ENCODE data around the gene HDAC6.
"Not testable (repeated sequence)": the region's sequence is repeated elsewhere in the genome, so short reads cannot be mapped to it uniquely, and the experiment has no call there.

HDAC6 gene

GRCh38 chrX:48818866-48819265 is 17.0 kb downstream of the HDAC6 start:
- Histone ChIP-seq H3K9ac (no peak overlapping the region), H3K27ac (no peak overlapping the region), H3K36me3 (peaks cover 75% of the 10 kb centered on the region), H3K27me3 (peaks cover 39% of the 10 kb centered on the region), H3K4me2 (no peak overlapping the region), H3K4me1 (no peaks in the 10 kb centered on the region), H3K9me3 (no peaks in the 10 kb centered on the region), H4K20me1 (no peaks in the 10 kb centered on the region), H3K4me3 (no peak overlapping the region)
- no peak for TF ChIP-seq Cebpa-rat (IDR thresholded peaks at IDR 0.05)

GRCh38 chrX:48819394-48819793 is 17.5 kb downstream of the HDAC6 start:
- H3K9me3 ChIP-seq, H3K27ac ChIP-seq, H4K20me1 ChIP-seq, H3K4me1 ChIP-seq, H3K9ac ChIP-seq, H3K4me3 ChIP-seq, H3K4me2 ChIP-seq: not testable (repeated sequence)
- H3K36me3 ChIP-seq: peaks cover 77% of the 10 kb centered on the region
- H3K27me3 ChIP-seq: peaks cover 38% of the 10 kb centered on the region

- peaks cover 83% of the 10 kb centered on the region for H3K36me3 ChIP-seq
- peaks cover 32% of the 10 kb centered on the region for H3K27me3 ChIP-seq
- H3K9ac ChIP-seq: no peak overlapping the region
- H3K27ac ChIP-seq: no peak overlapping the region
- H4K20me1 ChIP-seq: no peaks in the 10 kb centered on the region
- peaks cover 32% of the 10 kb centered on the region for H3K9me3 ChIP-seq
- H3K4me1 ChIP-seq: no peaks in the 10 kb centered on the region
- no peak overlapping the region for H3K4me2 ChIP-seq
- no peak overlapping the region for H3K4me3 ChIP-seq
- no peak for TF ChIP-seq Cebpa-rat (IDR thresholded peaks at IDR 0.05)
Measured at GRCh38 chrX:48823053-48823452, 21.2 kb downstream of the HDAC6 start.

- no peak overlapping the region for H3K4me2 ChIP-seq
- no peak overlapping the region for H3K4me3 ChIP-seq
- H3K9me3 ChIP-seq: peaks cover 36% of the 10 kb centered on the region
- H4K20me1 ChIP-seq: no peaks in the 10 kb centered on the region
- H3K27me3 ChIP-seq: peaks cover 32% of the 10 kb centered on the region
- H3K9ac ChIP-seq: no peak overlapping the region
- H3K27ac ChIP-seq: no peak overlapping the region
- no peaks in the 10 kb centered on the region for H3K4me1 ChIP-seq
- peaks cover 74% of the 10 kb centered on the region for H3K36me3 ChIP-seq
- TF ChIP-seq Cebpa-rat (IDR thresholded peaks at IDR 0.05): no peak
Measured at GRCh38 chrX:48824066-48824465, 22.2 kb downstream of the HDAC6 start.

GRCh38 chrX:48826135-48826875 is 24.4 kb downstream of the HDAC6 start, which contains the start of gene ERAS:
ERAS (plus strand) TSS chrX:48826513; CDS start chrX:48829124, 2,611 bp downstream.
- Histone ChIP-seq H3K36me3 (peaks cover 59% of the 10 kb centered on the region; the same call in 1 of the 2 replicates), H3K9me3 (peaks cover 41% of the 10 kb centered on the region), H3K27me3 (peaks cover 17% of the 10 kb centered on the region), H3K4me1 (no peaks in the 10 kb centered on the region), H3K4me2 (no peak within 1 kb of the TSS), H3K4me3 (no peak within 1 kb of the TSS), H3K27ac (no peak within 1 kb of the TSS), H3K9ac (no peak within 1 kb of the TSS), H4K20me1 (no peaks in the 10 kb centered on the region)
- TF ChIP-seq Cebpa-rat (IDR thresholded peaks at IDR 0.05): no peak

GRCh38 chrX:48826876-48827653 is 25.2 kb downstream of the HDAC6 start:
- Histone ChIP-seq H3K9me3 (peaks cover 48% of the 10 kb centered on the region), H4K20me1 (no peaks in the 10 kb centered on the region), H3K27me3 (peaks cover 15% of the 10 kb centered on the region), H3K27ac (no peak overlapping the region), H3K4me1 (no peaks in the 10 kb centered on the region), H3K9ac (no peak overlapping the region), H3K36me3 (peaks cover 52% of the 10 kb centered on the region; the same call in 1 of the 2 replicates), H3K4me3 (no peak overlapping the region), H3K4me2 (no peak overlapping the region)
- TF ChIP-seq Cebpa-rat (IDR thresholded peaks at IDR 0.05): no peak

- no peak overlapping the region for H3K4me3 ChIP-seq
- no peaks in the 10 kb centered on the region for H3K4me1 ChIP-seq
- TF ChIP-seq Cebpa-rat (IDR thresholded peaks at IDR 0.05): no peak
- H4K20me1 ChIP-seq: no peaks in the 10 kb centered on the region
- no peak overlapping the region for H3K4me2 ChIP-seq
- H3K27ac ChIP-seq: no peak overlapping the region
- peaks cover 49% of the 10 kb centered on the region for H3K9me3 ChIP-seq
- no peak overlapping the region for H3K9ac ChIP-seq
- peaks cover 46% of the 10 kb centered on the region; the same call in 1 of the 2 replicates for H3K36me3 ChIP-seq
- H3K27me3 ChIP-seq: peaks cover 10% of the 10 kb centered on the region; the same call in 1 of the 2 replicates
Measured at GRCh38 chrX:48827654-48827968, 25.7 kb downstream of the HDAC6 start.

- no peaks in the 10 kb centered on the region for H3K4me1 ChIP-seq
- H3K9ac ChIP-seq: no peak overlapping the region
- no peak overlapping the region for H3K4me2 ChIP-seq
- peaks cover 13% of the 10 kb centered on the region for H3K27me3 ChIP-seq
- no peak for TF ChIP-seq Cebpa-rat (IDR thresholded peaks at IDR 0.05)
- H4K20me1 ChIP-seq: no peaks in the 10 kb centered on the region
- no peak overlapping the region for H3K27ac ChIP-seq
- H3K4me3 ChIP-seq: no peak overlapping the region
- peaks cover 30% of the 10 kb centered on the region; the same call in 1 of the 2 replicates for H3K36me3 ChIP-seq
- H3K9me3 ChIP-seq: peaks cover 49% of the 10 kb centered on the region
Measured at GRCh38 chrX:48829016-48829735, 27.3 kb downstream of the HDAC6 start.

- Histone ChIP-seq H3K9me3 (peaks cover 31% of the 10 kb centered on the region), H3K4me3 (no peak overlapping the region), H3K9ac (no peak overlapping the region), H3K36me3 (peaks cover 11% of the 10 kb centered on the region; the same call in 1 of the 2 replicates), H3K4me2 (no peak overlapping the region), H3K27me3 (peaks cover 34% of the 10 kb centered on the region), H3K27ac (no peak overlapping the region), H4K20me1 (no peaks in the 10 kb centered on the region), H3K4me1 (no peaks in the 10 kb centered on the region)
- no peak for TF ChIP-seq Cebpa-rat (IDR thresholded peaks at IDR 0.05)
Measured at GRCh38 chrX:48831136-48831908, 29.5 kb downstream of the HDAC6 start.

Data from BLaER1 (cell line).